PC-3 (cell line): ENCODE results near the gene GRIN2B.

ENCODE experiments used
- EZH2 ChIP-seq: fragments of 300-600 bp; sonication (generic); IDR thresholded peaks from one replicate; pipeline ENCODE4 v1.6.1; 2017; ENCODE audit warnings: antibody characterized with exemption, mild to moderate bottlenecking, low read length; ENCODE audit not compliant: unreplicated experiment
- TF ChIP-seq, protein P1 (sequence below): fragments of 300-600 bp; sonication (generic); conservative IDR thresholded peaks from 2 replicates; pipeline ENCODE4 v1.5.1; 2017; ENCODE audit warnings: antibody characterized with exemption, low read depth, mild to moderate bottlenecking, low read length

DNA sequence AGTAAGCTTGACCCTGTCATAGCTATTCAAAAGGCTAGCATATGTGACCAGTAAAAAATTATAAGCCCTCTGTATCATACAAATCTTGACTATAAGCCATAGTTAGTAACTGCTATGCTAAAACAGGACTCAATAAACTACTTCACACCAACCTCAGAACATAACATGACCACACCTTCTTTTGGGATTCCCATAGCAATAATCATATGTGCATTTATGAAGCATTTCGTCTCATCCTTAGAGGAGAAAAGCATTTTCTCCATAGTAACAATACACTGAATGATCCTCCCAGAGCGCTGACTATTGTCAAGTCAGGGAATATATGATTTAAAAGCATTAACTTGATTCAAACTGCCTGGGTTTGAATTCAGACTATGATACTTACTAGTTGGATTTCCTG lies 46.2 kb downstream of the GRIN2B start:
- TF ChIP-seq, protein P1, sequence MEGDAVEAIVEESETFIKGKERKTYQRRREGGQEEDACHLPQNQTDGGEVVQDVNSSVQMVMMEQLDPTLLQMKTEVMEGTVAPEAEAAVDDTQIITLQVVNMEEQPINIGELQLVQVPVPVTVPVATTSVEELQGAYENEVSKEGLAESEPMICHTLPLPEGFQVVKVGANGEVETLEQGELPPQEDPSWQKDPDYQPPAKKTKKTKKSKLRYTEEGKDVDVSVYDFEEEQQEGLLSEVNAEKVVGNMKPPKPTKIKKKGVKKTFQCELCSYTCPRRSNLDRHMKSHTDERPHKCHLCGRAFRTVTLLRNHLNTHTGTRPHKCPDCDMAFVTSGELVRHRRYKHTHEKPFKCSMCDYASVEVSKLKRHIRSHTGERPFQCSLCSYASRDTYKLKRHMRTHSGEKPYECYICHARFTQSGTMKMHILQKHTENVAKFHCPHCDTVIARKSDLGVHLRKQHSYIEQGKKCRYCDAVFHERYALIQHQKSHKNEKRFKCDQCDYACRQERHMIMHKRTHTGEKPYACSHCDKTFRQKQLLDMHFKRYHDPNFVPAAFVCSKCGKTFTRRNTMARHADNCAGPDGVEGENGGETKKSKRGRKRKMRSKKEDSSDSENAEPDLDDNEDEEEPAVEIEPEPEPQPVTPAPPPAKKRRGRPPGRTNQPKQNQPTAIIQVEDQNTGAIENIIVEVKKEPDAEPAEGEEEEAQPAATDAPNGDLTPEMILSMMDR: no peak
- TF ChIP-seq EZH2: no peak
